Caco-2 (cell line): ENCODE measurements around the gene RPP14. TPM values are rescaled to one million over a fixed set of nuclear protein-coding genes. Genes with fewer than 3 reads are reported as not detected.
A peak's percentile ranks its signal among the peaks of the same experiment; 100 is the strongest.

ENCODE experiments used
- BruUV-seq: library from RNA; stranded (reverse); fragments of 400-500 nt; replicated peaks from 2 replicates; lab custom pipeline; 2021; lab: Mats Ljungman, UMichigan
- CTCF ChIA-PET: fragments of 300-600 bp; sonication (Branson Sonifier 250); formaldehyde crosslinking; loops from one replicate; lab custom pipeline; 2022; ENCODE audit warnings: antibody characterized with exemption; lab: Charles Lee
- POLR2A ChIA-PET: fragments of 300-600 bp; sonication (Branson Sonifier 250); formaldehyde crosslinking; loops from one replicate; lab custom pipeline; 2022; ENCODE audit warnings: antibody characterized with exemption; lab: Charles Lee
- DNase-seq, 2 experiments: peaks; one replicate each; pipeline versions ENCODE4 v3.0.0 to v3.0.0-alpha.2; 2020 to 2022
- H3K27me3 ChIP-seq: replicated peaks from 2 replicates; pipeline ENCODE4 v1.6.0; 2011; ENCODE audit warnings: low read length; ENCODE audit not compliant: control insufficient read depth, insufficient read depth
- H3K36me3 ChIP-seq: 2 replicates; pipeline ENCODE4 v1.5.1; 2011; ENCODE audit warnings: low read length; ENCODE audit not compliant: control insufficient read depth, insufficient read depth
- H3K4me1 ChIP-seq: fragments of 250-450 bp; sonication (Bioruptor Pico); 2 replicates; pipeline ENCODE4 v1.5.1; 2020; ENCODE audit warnings: mild to moderate bottlenecking
- H3K4me3 ChIP-seq: 2 replicates; pipeline ENCODE4 v1.5.1; 2011; ENCODE audit warnings: low read depth, mild to moderate bottlenecking, control low read depth, low read length
- H3K9me3 ChIP-seq: fragments of 250-450 bp; sonication (Bioruptor Pico); 2 replicates; pipeline ENCODE4 v1.5.1; 2020; ENCODE audit warnings: mild to moderate bottlenecking, moderate library complexity
- H3K27ac Mint-ChIP-seq: one replicate; pipeline ENCODE4 v1.8.0; 2022; ENCODE audit warnings: mixed read lengths; ENCODE audit not compliant: unreplicated experiment
- H3K27me3 Mint-ChIP-seq: one replicate; pipeline ENCODE4 v1.8.0; 2022; ENCODE audit warnings: mixed read lengths; ENCODE audit not compliant: insufficient read depth, unreplicated experiment
- H3K36me3 Mint-ChIP-seq: one replicate; pipeline ENCODE4 v1.8.0; 2022; ENCODE audit warnings: mild to moderate bottlenecking, mixed read lengths; ENCODE audit not compliant: insufficient read depth, unreplicated experiment
- H3K4me1 Mint-ChIP-seq: one replicate; pipeline ENCODE4 v1.8.0; 2022; ENCODE audit warnings: low read depth, mixed read lengths; ENCODE audit not compliant: unreplicated experiment
- H3K4me3 Mint-ChIP-seq: one replicate; pipeline ENCODE4 v1.8.0; 2022; ENCODE audit warnings: mild to moderate bottlenecking, moderate library complexity, mixed read lengths; ENCODE audit not compliant: unreplicated experiment
- H3K9me3 Mint-ChIP-seq: one replicate; pipeline ENCODE4 v1.8.0; 2022; ENCODE audit warnings: mixed read lengths; ENCODE audit not compliant: unreplicated experiment
- intact Hi-C: fragments of 100-400 bp; cut with micrococcal nuclease; formaldehyde crosslinking; loops from one replicate; pipeline ENCODE4 v1.10.0; 2022; ENCODE audit not compliant: unreplicated experiment
- total RNA-seq: library from RNA; stranded (reverse); gene quantifications from 2 replicates; pipeline ENCODE4 v1.2.3, GENCODE V29; 2022
- TF ChIP-seq, protein P1 (sequence below), 2 experiments: fragments of 200-600 bp in 1 of 2; IDR thresholded peaks; 1 replicate in 1 of 2; 2 replicates in 1 of 2; pipeline versions ENCODE4 v1.5.1 to v1.8.0; 2011 to 2022; ENCODE audit warnings: antibody characterized with exemption in 1 of 2, control low read depth in 1 of 2, inconsistent platforms in 1 of 2, low read depth in 1 of 2, low read length in 1 of 2, mild to moderate bottlenecking in 1 of 2, moderate library complexity in 1 of 2; ENCODE audit not compliant: insufficient read depth in 1 of 2, severe bottlenecking in 1 of 2, unreplicated experiment in 1 of 2

The RPP14 gene
- total RNA-seq, 1 experiment from 2014 or later: 24.7 TPM

DNA sequence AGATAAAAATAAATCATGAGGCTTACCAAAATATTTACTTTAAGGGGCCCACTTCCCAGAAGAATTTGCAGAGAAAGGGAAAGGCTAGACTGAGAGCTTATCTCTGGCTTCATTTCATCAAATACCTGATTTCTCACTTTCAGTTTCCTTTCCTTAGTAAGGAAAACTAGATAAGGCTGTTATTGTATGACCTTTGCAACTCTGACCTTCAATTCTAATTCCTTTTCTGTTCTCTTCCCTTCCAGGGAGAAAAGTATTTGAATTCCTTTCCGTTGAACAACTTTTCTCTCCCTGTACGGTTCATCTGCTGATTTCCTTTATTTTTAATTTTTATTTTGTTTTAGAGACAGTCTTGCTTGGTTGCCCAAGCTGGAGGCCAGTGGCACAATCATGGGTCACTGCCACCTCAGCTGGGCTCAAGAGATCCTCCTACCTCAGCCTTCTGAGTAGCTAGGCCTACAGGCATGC, 19.5 kb downstream of the RPP14 start:
- Histone ChIP-seq H3K27me3 (no peaks in the 10 kb centered on the region), H3K9me3 (no peaks in the 10 kb centered on the region), H3K4me1 (peaks cover 17% of the 10 kb centered on the region), H3K4me3 (no peak overlapping the region), H3K36me3 (no peaks in the 10 kb centered on the region)
- Mint-ChIP-seq H3K4me1 (peaks cover 6% of the 10 kb centered on the region), H3K36me3 (peaks cover 12% of the 10 kb centered on the region), H3K27ac (no peak overlapping the region), H3K9me3 (no peaks in the 10 kb centered on the region), H3K27me3 (no peaks in the 10 kb centered on the region), H3K4me3 (no peak overlapping the region)
- intact Hi-C loops: loop anchor here (5.0 to 10.0 kb wide), 2 partner anchors 212 to 309 kb away; partner anchors contain the start of gene ACOX2
- CTCF ChIA-PET: interaction anchor here (0.6 to 2.3 kb wide), 4 partner anchors 17 to 208 kb away, joined by 3 to 8 read pairs (median 4); partner anchors contain the start of genes HTD2 and RPP14
- POLR2A ChIA-PET: interaction anchor here (0.6 to 1.0 kb wide), 2 partner anchors 10 to 19 kb away, joined by 3 to 4 read pairs; partner anchors contain the start of genes HTD2 and RPP14
- DNase-seq: peak in 1 of 2 experiments; percentile 19
- no TSS peak for BruUV-seq
- TF ChIP-seq, protein P1, sequence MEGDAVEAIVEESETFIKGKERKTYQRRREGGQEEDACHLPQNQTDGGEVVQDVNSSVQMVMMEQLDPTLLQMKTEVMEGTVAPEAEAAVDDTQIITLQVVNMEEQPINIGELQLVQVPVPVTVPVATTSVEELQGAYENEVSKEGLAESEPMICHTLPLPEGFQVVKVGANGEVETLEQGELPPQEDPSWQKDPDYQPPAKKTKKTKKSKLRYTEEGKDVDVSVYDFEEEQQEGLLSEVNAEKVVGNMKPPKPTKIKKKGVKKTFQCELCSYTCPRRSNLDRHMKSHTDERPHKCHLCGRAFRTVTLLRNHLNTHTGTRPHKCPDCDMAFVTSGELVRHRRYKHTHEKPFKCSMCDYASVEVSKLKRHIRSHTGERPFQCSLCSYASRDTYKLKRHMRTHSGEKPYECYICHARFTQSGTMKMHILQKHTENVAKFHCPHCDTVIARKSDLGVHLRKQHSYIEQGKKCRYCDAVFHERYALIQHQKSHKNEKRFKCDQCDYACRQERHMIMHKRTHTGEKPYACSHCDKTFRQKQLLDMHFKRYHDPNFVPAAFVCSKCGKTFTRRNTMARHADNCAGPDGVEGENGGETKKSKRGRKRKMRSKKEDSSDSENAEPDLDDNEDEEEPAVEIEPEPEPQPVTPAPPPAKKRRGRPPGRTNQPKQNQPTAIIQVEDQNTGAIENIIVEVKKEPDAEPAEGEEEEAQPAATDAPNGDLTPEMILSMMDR (IDR thresholded peaks at IDR 0.05; ENCODE audit: insufficient read depth in 1 of 2, low read depth in 1 of 2, low read length in 1 of 2, severe bottlenecking in 1 of 2, unreplicated experiment in 1 of 2): no peak

DNA sequence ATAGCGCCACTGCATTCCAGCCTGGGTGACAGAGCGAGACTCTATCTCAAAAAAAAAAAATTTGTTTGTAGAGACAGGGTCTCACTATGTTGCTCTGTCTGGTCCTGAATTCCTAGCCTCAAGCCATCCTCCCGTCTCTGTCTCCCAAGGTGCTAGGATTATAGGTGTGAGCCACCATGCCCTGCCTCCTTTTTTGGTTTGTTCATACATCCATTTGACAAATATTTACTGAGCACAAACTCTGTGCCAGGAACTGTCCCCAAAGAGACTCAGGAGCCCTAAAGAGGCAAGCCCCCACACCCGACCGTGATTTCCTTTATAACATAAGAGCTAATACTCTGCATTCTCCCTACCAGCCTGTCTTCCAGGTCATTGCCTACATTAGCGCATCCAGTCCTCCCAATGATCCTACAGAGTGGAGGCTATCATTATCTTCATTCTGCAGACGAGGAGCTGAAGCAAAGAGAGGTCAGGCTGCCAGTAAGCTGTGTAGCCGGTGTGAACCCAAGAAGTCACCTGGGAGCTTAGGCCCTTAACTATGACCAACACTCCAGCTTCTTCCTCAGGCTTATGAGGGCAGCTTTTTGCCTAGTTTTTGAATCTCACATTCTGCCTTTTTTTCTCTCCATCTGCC, 20.3 kb downstream of the RPP14 start:
- BruUV-seq: no TSS peak
- Mint-ChIP-seq H3K4me3 (no peak overlapping the region), H3K4me1 (peaks cover 6% of the 10 kb centered on the region), H3K27me3 (no peaks in the 10 kb centered on the region), H3K36me3 (peaks cover 4% of the 10 kb centered on the region), H3K27ac (no peak overlapping the region), H3K9me3 (no peaks in the 10 kb centered on the region)
- no peak for DNase-seq
- Histone ChIP-seq H3K4me3 (no peak overlapping the region), H3K27me3 (no peaks in the 10 kb centered on the region), H3K36me3 (no peaks in the 10 kb centered on the region), H3K9me3 (no peaks in the 10 kb centered on the region), H3K4me1 (peaks cover 17% of the 10 kb centered on the region)
- intact Hi-C loops: loop anchor here (5.0 to 10.0 kb wide), 2 partner anchors 211 to 308 kb away; partner anchors contain the start of gene ACOX2
- POLR2A ChIA-PET: no interaction called here
- CTCF ChIA-PET: interaction anchor here (0.8 kb wide), 1 partner anchor 20 kb away, joined by 3 read pairs; the partner anchor contains the start of genes HTD2 and RPP14
- TF ChIP-seq, protein P1 (IDR thresholded peaks at IDR 0.05; ENCODE audit: insufficient read depth in 1 of 2, low read depth in 1 of 2, low read length in 1 of 2, severe bottlenecking in 1 of 2, unreplicated experiment in 1 of 2): no peak

- Histone ChIP-seq H3K9me3 (no peaks in the 10 kb centered on the region), H3K27me3 (no peaks in the 10 kb centered on the region; the same call in 1 of the 2 replicates), H3K36me3 (no peaks in the 10 kb centered on the region), H3K4me3 (no peak overlapping the region), H3K4me1 (peaks cover 17% of the 10 kb centered on the region)
- Mint-ChIP-seq H3K27me3 (no peaks in the 10 kb centered on the region), H3K27ac (no peak overlapping the region), H3K4me1 (peaks cover 6% of the 10 kb centered on the region), H3K4me3 (no peak overlapping the region), H3K9me3 (no peaks in the 10 kb centered on the region), H3K36me3 (no peaks in the 10 kb centered on the region)
- ChIA-PET POLR2A (no interaction called here), CTCF (no interaction called here)
- no peak for DNase-seq
- intact Hi-C loops: loop anchor here (5.0 to 10.0 kb wide), 2 partner anchors 208 to 305 kb away; partner anchors contain the start of gene ACOX2
- TF ChIP-seq, protein P1 (IDR thresholded peaks at IDR 0.05; ENCODE audit: insufficient read depth in 1 of 2, low read depth in 1 of 2, low read length in 1 of 2, severe bottlenecking in 1 of 2, unreplicated experiment in 1 of 2): no peak
- no TSS peak for BruUV-seq
Observed at GRCh38 chr3:58329150-58329921, 23.3 kb downstream of the RPP14 start.
